ENCODE data around the gene TRAM2.

The TRAM2 gene

GRCh38 chr6:52554684-52555280 lies 22.1 kb downstream of the TRAM2 start:
- no peaks in the 10 kb centered on the region for H3K27me3 Mint-ChIP-seq
- peaks cover 5% of the 10 kb centered on the region for H3K36me3 Mint-ChIP-seq (ENCODE audit: insufficient read depth)
- H3K4me3 Mint-ChIP-seq, result no peak overlapping the region
- peaks cover 60% of the 10 kb centered on the region for H3K4me1 Mint-ChIP-seq
- no peak overlapping the region for H3K27ac Mint-ChIP-seq (ENCODE audit: low read depth)
- no peaks in the 10 kb centered on the region for H3K9me3 Mint-ChIP-seq
- DNase-seq (ENCODE audit: low spot score in 2 of 2) (no peak), ATAC-seq (replicated peaks; ENCODE audit: extremely low read depth, poor library complexity, severe bottlenecking) (no peak)

GRCh38 chr6:52553719-52554118 lies 23.1 kb downstream of the TRAM2 start:
- no peak for ATAC-seq (replicated peaks; ENCODE audit: extremely low read depth, poor library complexity, severe bottlenecking)
- Mint-ChIP-seq H3K4me3 (no peak overlapping the region), H3K4me1 (peaks cover 58% of the 10 kb centered on the region), H3K27me3 (no peaks in the 10 kb centered on the region), H3K9me3 (no peaks in the 10 kb centered on the region), H3K27ac (ENCODE audit: low read depth) (no peak overlapping the region), H3K36me3 (ENCODE audit: insufficient read depth) (peaks cover 5% of the 10 kb centered on the region)
- no peak for DNase-seq (ENCODE audit: low spot score in 2 of 2)

DNA sequence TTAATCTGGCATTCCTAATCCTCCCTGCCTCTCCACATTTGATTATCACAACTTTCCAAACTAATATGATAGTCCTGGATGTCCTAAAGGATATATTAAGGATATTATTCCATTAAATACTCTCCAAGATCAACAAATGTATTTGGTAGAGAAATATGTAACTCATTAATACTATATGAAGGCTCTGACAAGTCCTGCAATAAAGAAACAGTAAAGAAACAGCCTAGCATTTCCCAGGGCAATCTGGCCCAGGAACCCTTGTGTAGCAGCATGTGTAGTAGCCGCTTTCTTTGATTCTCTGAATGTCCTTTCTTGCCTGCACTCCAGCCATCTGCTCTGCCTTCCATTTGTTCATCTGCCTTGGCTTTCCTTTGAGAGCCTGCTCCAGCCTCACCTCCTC lies 23.7 kb downstream of the TRAM2 start:
- Mint-ChIP-seq H3K9me3 (no peaks in the 10 kb centered on the region), H3K27me3 (no peaks in the 10 kb centered on the region), H3K27ac (ENCODE audit: low read depth) (no peak overlapping the region), H3K4me1 (peaks cover 56% of the 10 kb centered on the region), H3K36me3 (ENCODE audit: insufficient read depth) (peaks cover 5% of the 10 kb centered on the region), H3K4me3 (no peak overlapping the region)
- no peak for ATAC-seq (replicated peaks; ENCODE audit: extremely low read depth, poor library complexity, severe bottlenecking)
- no peak for DNase-seq (ENCODE audit: low spot score in 2 of 2)

- no peak overlapping the region for H3K27ac Mint-ChIP-seq (ENCODE audit: low read depth)
- no peaks in the 10 kb centered on the region for H3K27me3 Mint-ChIP-seq
- ATAC-seq (replicated peaks; ENCODE audit: extremely low read depth, poor library complexity, severe bottlenecking) (no peak), DNase-seq (ENCODE audit: low spot score in 2 of 2) (no peak)
- H3K36me3 Mint-ChIP-seq (ENCODE audit: insufficient read depth), result peaks cover 3% of the 10 kb centered on the region
- peaks cover 53% of the 10 kb centered on the region for H3K4me1 Mint-ChIP-seq
- H3K9me3 Mint-ChIP-seq, result no peaks in the 10 kb centered on the region
- no peak overlapping the region for H3K4me3 Mint-ChIP-seq
Measured at GRCh38 chr6:52552278-52552643, 24.6 kb downstream of the TRAM2 start.

DNA sequence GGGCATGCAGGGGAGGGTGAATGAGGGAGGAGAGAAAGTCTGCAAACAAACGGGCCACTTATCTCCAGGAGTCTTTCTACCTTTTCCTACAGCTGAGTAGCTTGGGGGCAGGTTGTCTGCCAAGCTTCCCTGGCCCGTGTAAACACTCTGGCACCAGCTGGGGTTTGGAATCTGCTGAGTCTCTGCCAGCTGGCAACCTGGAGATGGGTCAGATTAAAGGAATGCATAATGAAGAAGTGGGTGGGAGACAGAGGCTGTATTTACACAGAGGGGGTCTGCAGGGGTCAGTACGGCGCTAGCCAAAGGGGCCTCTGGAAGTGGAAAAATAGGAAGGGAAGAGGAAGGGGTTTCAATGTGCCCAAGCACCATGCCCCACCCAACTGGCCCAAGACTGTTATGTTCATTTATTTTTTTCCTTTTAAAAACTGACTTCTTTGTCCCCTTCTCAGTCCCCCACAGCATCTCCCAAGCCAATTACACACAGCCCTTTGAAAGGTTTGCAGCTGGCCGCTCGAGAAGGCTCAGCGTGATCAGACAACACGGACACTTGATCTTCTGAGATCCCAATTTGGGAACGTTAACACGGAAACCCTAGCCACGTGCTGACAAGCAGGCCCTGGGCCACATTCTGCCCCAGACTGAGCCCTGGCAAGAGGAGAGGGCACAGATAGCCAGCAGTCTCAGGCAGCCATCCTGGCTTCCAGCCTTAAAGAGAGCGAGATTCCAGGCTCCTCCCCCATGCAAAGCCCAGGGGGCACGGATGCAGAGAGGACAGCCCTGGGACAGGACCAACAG lies 25.2 kb downstream of the TRAM2 start:
- H3K4me3 Mint-ChIP-seq, result no peak overlapping the region
- peaks cover 3% of the 10 kb centered on the region for H3K36me3 Mint-ChIP-seq (ENCODE audit: insufficient read depth)
- H3K9me3 Mint-ChIP-seq, result no peaks in the 10 kb centered on the region
- DNase-seq (ENCODE audit: low spot score in 2 of 2), result no peak
- peaks cover 57% of the 10 kb centered on the region for H3K4me1 Mint-ChIP-seq
- no peak overlapping the region for H3K27ac Mint-ChIP-seq (ENCODE audit: low read depth)
- no peaks in the 10 kb centered on the region for H3K27me3 Mint-ChIP-seq
- ATAC-seq (replicated peaks; ENCODE audit: extremely low read depth, poor library complexity, severe bottlenecking), result no peak

DNA sequence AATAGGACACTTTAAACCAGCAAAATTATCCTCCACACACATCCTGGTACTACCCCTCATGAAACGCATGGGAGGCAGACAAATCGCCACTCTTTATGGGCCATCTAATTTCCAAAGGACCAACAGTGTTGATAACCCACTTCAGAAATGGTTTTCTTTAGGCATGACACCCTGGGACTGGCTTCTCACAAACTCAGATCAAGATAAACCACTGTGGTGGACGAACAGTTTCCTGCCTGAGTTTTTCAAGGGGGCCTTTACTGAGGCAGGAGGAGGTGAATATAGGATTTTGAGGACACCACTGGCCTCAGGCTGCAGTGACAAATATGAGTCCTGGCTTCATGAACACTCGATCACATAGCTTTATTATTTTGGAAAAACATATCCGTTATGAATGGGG lies 26.0 kb downstream of the TRAM2 start:
- Mint-ChIP-seq H3K4me3 (no peak overlapping the region), H3K27me3 (no peaks in the 10 kb centered on the region), H3K27ac (ENCODE audit: low read depth) (no peak overlapping the region), H3K9me3 (no peaks in the 10 kb centered on the region), H3K36me3 (ENCODE audit: insufficient read depth) (peaks cover 3% of the 10 kb centered on the region), H3K4me1 (peaks cover 66% of the 10 kb centered on the region)
- no peak for ATAC-seq (replicated peaks; ENCODE audit: extremely low read depth, poor library complexity, severe bottlenecking)
- DNase-seq (ENCODE audit: low spot score in 2 of 2), result no peak

GRCh38 chr6:52550014-52550575 lies 26.8 kb downstream of the TRAM2 start:
- no peaks in the 10 kb centered on the region for H3K9me3 Mint-ChIP-seq
- ATAC-seq (replicated peaks; ENCODE audit: extremely low read depth, poor library complexity, severe bottlenecking) (no peak), DNase-seq (ENCODE audit: low spot score in 2 of 2) (no peak)
- no peaks in the 10 kb centered on the region for H3K27me3 Mint-ChIP-seq
- H3K27ac Mint-ChIP-seq (ENCODE audit: low read depth), result no peak overlapping the region
- H3K4me1 Mint-ChIP-seq, result peaks cover 73% of the 10 kb centered on the region
- H3K4me3 Mint-ChIP-seq, result no peak overlapping the region
- H3K36me3 Mint-ChIP-seq (ENCODE audit: insufficient read depth), result peaks cover 2% of the 10 kb centered on the region

- no peaks in the 10 kb centered on the region for H3K9me3 Mint-ChIP-seq
- DNase-seq (ENCODE audit: low spot score in 2 of 2) (no peak), ATAC-seq (replicated peaks; ENCODE audit: extremely low read depth, poor library complexity, severe bottlenecking) (no peak)
- no peak overlapping the region for H3K4me3 Mint-ChIP-seq
- peaks cover 2% of the 10 kb centered on the region for H3K36me3 Mint-ChIP-seq (ENCODE audit: insufficient read depth)
- no peak overlapping the region for H3K27ac Mint-ChIP-seq (ENCODE audit: low read depth)
- H3K4me1 Mint-ChIP-seq, result peaks cover 79% of the 10 kb centered on the region
- no peaks in the 10 kb centered on the region for H3K27me3 Mint-ChIP-seq
Measured at GRCh38 chr6:52549428-52549827, 27.4 kb downstream of the TRAM2 start.

- no peak for DNase-seq (ENCODE audit: low spot score in 2 of 2)
- no peaks in the 10 kb centered on the region for H3K9me3 Mint-ChIP-seq
- peaks cover 82% of the 10 kb centered on the region for H3K4me1 Mint-ChIP-seq
- no peak for ATAC-seq (replicated peaks; ENCODE audit: extremely low read depth, poor library complexity, severe bottlenecking)
- H3K27me3 Mint-ChIP-seq, result no peaks in the 10 kb centered on the region
- H3K27ac Mint-ChIP-seq (ENCODE audit: low read depth), result no peak overlapping the region
- peaks cover 2% of the 10 kb centered on the region for H3K36me3 Mint-ChIP-seq (ENCODE audit: insufficient read depth)
- H3K4me3 Mint-ChIP-seq, result no peak overlapping the region
Measured at GRCh38 chr6:52548999-52549398, 27.9 kb downstream of the TRAM2 start.

DNA sequence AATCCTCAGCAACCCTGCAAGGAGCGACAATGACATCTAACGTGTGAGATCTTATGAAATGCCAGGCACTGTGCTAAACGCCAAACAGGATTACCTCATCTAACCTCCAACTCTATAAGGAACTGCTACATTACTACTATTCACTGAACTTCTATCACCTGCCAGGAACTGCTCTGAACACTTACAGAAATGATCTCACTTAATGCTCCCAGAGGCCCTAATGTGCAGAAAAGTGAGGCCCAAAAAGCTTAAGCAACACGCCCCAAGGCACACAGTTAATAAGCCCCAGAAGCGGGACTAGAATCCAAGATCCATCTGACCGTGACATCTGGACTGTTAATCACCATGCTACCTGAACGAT lies 28.5 kb downstream of the TRAM2 start:
- H3K27ac Mint-ChIP-seq (ENCODE audit: low read depth), result no peak overlapping the region
- H3K27me3 Mint-ChIP-seq, result no peaks in the 10 kb centered on the region
- no peak overlapping the region for H3K4me3 Mint-ChIP-seq
- no peak for ATAC-seq (replicated peaks; ENCODE audit: extremely low read depth, poor library complexity, severe bottlenecking)
- DNase-seq (ENCODE audit: low spot score in 2 of 2), result no peak
- peaks cover 77% of the 10 kb centered on the region for H3K4me1 Mint-ChIP-seq
- peaks cover 2% of the 10 kb centered on the region for H3K36me3 Mint-ChIP-seq (ENCODE audit: insufficient read depth)
- H3K9me3 Mint-ChIP-seq, result no peaks in the 10 kb centered on the region

DNA sequence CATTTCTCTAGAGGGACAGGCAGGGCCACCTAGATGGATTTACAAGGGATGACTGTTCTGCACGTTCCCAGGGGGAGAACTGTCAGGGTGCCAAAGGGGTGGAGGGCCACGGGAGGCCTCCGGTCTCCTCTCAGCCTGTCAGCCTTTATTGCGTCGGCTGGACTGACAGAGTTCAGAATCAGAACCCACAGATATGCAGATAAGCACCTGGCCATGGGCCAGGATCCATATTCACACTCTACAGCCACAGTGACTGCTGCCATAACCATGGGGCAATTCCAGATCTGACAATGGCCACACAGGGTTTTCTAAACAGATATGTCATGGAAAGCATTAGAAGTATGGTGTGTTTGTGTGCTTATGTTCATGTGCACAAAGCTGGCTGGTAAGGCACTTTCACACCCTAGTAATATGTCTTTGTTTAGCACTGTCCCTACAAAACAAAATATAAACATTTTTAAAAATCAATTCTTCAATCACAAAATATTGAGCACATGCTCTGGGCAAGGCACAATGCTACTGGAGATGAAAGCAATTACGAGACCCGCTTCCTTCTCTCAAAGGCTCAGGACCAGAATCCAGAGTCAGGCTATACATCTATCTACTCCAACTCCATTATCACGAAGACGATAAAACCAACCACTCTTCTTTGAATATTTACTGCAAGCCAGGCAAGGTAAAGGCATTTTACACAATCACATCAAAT lies 29.1 kb downstream of the TRAM2 start:
- ATAC-seq (replicated peaks; ENCODE audit: extremely low read depth, poor library complexity, severe bottlenecking) (no peak), DNase-seq (ENCODE audit: low spot score in 2 of 2) (no peak)
- no peak overlapping the region for H3K27ac Mint-ChIP-seq (ENCODE audit: low read depth)
- H3K27me3 Mint-ChIP-seq, result no peaks in the 10 kb centered on the region
- peaks cover 72% of the 10 kb centered on the region for H3K4me1 Mint-ChIP-seq
- no peaks in the 10 kb centered on the region for H3K9me3 Mint-ChIP-seq
- H3K4me3 Mint-ChIP-seq, result no peak overlapping the region
- H3K36me3 Mint-ChIP-seq (ENCODE audit: insufficient read depth), result peaks cover 2% of the 10 kb centered on the region

GRCh38 chr6:52546678-52547077 lies 30.2 kb downstream of the TRAM2 start:
- H3K36me3 Mint-ChIP-seq (ENCODE audit: insufficient read depth), result peaks cover 2% of the 10 kb centered on the region
- peaks cover 61% of the 10 kb centered on the region for H3K4me1 Mint-ChIP-seq
- ATAC-seq (replicated peaks; ENCODE audit: extremely low read depth, poor library complexity, severe bottlenecking) (no peak), DNase-seq (ENCODE audit: low spot score in 2 of 2) (no peak)
- no peak overlapping the region for H3K4me3 Mint-ChIP-seq
- H3K9me3 Mint-ChIP-seq, result no peaks in the 10 kb centered on the region
- no peaks in the 10 kb centered on the region for H3K27me3 Mint-ChIP-seq
- peak overlapping the region; percentile 4 for H3K27ac Mint-ChIP-seq (ENCODE audit: low read depth)

- peaks cover 56% of the 10 kb centered on the region for H3K4me1 Mint-ChIP-seq
- H3K9me3 Mint-ChIP-seq, result no peaks in the 10 kb centered on the region
- H3K4me3 Mint-ChIP-seq, result no peak overlapping the region
- peak overlapping the region; percentile 4 for H3K27ac Mint-ChIP-seq (ENCODE audit: low read depth)
- DNase-seq (ENCODE audit: low spot score in 2 of 2), result no peak
- no peak for ATAC-seq (replicated peaks; ENCODE audit: extremely low read depth, poor library complexity, severe bottlenecking)
- H3K27me3 Mint-ChIP-seq, result no peaks in the 10 kb centered on the region
- peaks cover 2% of the 10 kb centered on the region for H3K36me3 Mint-ChIP-seq (ENCODE audit: insufficient read depth)
Measured at GRCh38 chr6:52546192-52546591, 30.7 kb downstream of the TRAM2 start.

Data from central memory CD8-positive, alpha-beta T cell (primary cell).